Epithelial cell of proximal tubule (primary cell): ENCODE results near the gene PSMD13. TPM values are rescaled to one million over a fixed set of nuclear protein-coding genes. Genes with fewer than 3 reads are reported as not detected.
"Not testable (repeated sequence)": the region's sequence is repeated elsewhere in the genome, so short reads cannot be mapped to it uniquely, and the experiment has no call there.

Experiments used
- DNase-seq: peaks from one replicate; pipeline ENCODE4 v3.0.0-alpha.2; 2011; ENCODE audit warnings: low read depth
- H3K4me3 ChIP-seq: 2 replicates; pipeline ENCODE4 v1.5.1; 2011; ENCODE audit warnings: low read depth, mild to moderate bottlenecking, low read length
- total RNA-seq: library from RNA; depleted of rRNA; stranded (reverse); fragments of >200 nt; gene quantifications from 2 replicates; pipeline ENCODE4 v1.2.3, GENCODE V29; 2015
- TF ChIP-seq, protein P1 (sequence below): conservative IDR thresholded peaks from 2 replicates; pipeline ENCODE4 v1.5.1; 2012; ENCODE audit warnings: low read depth, mild to moderate bottlenecking, low read length

PSMD13 gene
- total RNA-seq, 1 donor from 2014 or later: 222 TPM

DNA sequence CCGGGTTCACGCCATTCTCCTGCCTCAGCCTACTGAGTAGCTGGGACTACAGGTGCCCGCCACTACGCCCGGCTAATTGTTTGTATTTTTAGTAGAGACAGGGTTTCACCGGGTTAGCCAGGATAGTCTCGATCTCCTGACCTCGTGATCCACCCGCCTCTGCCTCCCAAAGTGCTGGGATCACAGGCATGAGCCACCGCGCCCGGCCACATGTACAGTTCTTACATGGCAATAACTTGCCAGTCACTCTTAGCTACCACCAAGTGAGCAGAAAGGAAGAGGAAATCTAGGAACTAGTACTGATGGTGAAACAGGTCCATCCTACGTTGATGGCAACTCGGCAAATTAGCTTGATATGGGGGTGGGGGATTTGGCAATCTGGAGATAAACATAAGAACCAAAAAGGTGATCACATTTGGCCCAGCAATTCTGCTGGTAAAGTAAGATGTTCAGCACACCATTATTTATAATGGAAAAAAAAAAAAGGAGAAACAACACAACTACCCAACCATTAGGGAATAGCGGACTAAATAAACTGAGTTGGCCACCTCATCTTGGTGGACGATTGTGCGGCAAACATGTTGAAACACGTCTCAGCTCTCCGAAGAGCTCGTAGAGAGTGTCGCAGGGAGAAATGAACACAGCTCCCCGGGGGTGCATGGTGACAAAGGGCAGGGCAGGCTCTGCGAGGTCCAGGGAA is 46.8 kb downstream of the PSMD13 start:
- no peak overlapping the region for H3K4me3 ChIP-seq
- TF ChIP-seq, protein P1, sequence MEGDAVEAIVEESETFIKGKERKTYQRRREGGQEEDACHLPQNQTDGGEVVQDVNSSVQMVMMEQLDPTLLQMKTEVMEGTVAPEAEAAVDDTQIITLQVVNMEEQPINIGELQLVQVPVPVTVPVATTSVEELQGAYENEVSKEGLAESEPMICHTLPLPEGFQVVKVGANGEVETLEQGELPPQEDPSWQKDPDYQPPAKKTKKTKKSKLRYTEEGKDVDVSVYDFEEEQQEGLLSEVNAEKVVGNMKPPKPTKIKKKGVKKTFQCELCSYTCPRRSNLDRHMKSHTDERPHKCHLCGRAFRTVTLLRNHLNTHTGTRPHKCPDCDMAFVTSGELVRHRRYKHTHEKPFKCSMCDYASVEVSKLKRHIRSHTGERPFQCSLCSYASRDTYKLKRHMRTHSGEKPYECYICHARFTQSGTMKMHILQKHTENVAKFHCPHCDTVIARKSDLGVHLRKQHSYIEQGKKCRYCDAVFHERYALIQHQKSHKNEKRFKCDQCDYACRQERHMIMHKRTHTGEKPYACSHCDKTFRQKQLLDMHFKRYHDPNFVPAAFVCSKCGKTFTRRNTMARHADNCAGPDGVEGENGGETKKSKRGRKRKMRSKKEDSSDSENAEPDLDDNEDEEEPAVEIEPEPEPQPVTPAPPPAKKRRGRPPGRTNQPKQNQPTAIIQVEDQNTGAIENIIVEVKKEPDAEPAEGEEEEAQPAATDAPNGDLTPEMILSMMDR: no peak
- DNase-seq: no peak

DNA sequence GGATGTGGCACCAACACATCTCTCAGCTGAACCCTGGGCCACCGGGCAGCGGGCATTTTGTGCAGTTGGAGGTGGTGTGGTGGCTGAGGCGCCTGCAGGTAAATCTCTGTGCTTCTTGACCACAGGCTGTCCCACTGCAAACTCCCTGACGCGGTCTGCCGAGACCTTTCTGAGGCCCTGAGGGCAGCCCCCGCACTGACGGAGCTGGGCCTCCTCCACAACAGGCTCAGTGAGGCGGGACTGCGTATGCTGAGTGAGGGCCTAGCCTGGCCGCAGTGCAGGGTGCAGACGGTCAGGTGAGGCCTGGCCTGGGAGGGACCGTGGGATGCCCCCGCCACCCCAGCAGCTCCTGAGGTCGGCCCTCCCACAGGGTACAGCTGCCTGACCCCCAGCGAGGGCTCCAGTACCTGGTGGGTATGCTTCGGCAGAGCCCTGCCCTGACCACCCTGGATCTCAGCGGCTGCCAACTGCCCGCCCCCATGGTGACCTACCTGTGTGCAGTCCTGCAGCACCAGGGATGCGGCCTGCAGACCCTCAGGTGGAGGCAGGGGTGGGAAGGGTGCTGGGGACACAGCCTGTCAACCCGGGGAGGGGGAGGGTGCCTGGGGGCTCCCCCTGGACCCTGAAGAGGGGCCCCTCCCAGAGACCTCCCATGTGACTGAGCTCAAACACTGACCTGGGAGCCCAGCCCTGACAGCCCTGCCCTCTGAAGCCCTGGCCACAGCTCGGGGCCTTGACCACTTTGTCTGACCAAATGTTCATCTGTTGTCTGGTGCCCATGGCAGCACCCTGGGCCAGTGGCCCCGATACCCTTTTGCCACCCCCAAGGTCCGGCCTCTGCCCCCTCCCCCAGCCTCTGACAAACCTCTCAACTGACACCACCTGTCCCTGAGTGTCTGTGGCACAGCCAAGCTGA is 47.6 kb downstream of the PSMD13 start:
- no peak for DNase-seq
- TF ChIP-seq, protein P1: no peak
- H3K4me3 ChIP-seq: no peak overlapping the region

DNA sequence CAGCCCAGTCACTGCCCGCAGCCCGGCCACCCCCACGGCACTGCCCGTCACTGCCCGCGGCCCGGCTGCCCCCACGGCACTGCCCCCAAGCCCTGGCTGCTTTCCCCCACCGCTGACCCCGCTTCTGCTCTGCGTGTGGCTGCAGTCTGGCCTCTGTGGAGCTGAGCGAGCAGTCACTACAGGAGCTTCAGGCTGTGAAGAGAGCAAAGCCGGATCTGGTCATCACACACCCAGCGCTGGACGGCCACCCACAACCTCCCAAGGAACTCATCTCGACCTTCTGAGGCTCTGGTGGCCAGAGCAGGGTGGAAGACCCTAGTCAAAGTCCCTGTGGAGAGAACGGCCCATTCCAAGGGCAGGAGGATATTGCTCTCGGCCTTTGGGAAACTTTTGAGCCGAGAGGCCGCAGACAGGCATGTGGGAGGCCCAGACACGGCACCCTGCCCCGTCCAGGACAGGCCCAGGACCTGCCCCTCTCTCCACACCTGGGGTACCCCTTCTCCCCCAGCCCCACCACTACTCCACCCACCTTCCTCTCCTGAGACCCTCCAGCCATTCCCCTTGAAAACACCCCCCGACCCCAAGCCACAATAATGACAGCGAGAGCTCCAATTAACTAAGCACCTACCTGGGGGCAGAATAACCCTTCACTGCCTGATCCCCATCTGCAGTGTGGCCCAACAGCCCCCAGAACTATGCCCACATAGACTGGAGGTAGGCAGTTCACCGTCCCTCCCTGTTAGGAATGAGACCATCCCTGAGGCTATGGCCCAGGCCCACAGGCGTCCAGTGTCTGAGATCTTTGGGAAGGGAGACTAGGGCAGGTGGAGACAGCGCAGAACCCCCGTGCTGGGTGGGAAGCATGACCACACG is 48.5 kb downstream of the PSMD13 start:
- TF ChIP-seq, protein P1: no peak
- H3K4me3 ChIP-seq: no peak overlapping the region
- no peak for DNase-seq

DNA sequence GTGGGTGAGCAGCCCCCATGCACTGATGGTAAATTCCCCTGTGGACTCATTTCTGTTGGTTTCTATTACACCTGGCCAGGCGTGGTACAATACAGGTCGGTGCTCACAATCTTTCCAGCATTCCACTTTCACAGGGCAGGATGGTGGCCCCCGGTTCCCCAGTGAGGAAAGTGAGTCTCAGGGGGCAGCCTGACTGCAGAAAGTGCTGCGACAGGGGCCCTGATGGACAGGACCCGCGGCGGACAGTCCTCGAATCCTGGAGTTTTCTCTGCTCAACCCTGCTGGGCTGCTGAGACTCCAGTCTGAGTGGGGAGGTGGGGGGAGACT is 49.1 kb downstream of the PSMD13 start:
- no peak for DNase-seq
- H3K4me3 ChIP-seq: no peak overlapping the region
- TF ChIP-seq, protein P1: no peak

DNA sequence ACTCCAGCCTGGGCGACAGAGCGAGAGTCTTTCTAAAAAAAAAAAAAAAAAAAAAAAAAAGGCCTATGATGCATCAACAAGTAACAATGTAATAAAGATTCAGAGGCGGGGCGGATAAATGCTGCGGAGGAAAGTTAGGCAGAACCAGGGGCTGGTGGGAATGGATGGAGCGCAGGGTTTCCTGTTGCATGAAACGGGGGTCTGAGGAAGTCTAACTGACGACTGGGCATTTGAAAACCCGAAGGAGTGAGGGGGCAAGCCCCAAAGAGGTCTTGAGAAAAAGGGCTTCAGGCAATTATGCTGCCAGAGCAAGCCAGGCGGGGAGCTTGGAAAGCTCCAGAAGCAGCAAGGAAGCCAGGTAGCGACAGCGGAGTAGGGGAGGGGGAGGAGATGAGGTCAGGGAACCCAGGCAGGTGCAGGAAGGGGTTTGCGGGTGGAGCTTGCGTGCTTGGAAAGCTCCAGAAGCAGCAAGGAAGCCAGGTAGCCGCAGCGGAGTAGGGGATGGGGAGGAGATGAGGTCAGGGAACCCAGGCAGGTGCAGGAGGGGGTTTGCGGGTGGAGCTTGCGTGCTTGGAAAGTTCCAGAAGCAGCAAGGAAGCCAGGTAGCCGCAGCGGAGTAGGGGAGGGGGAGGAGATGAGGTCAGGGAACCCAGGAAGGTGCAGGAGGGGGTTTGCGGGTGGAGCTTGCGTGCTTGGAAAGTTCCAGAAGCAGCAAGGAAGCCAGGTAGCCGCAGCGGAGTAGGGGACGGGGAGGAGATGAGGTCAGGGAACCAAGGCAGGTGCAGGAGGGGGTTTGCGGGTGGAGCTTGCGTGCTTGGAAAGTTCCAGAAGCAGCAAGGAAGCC is 50.4 kb downstream of the PSMD13 start:
- not testable (repeated sequence) for DNase-seq
- peak overlapping the region; percentile 55 for H3K4me3 ChIP-seq

DNA sequence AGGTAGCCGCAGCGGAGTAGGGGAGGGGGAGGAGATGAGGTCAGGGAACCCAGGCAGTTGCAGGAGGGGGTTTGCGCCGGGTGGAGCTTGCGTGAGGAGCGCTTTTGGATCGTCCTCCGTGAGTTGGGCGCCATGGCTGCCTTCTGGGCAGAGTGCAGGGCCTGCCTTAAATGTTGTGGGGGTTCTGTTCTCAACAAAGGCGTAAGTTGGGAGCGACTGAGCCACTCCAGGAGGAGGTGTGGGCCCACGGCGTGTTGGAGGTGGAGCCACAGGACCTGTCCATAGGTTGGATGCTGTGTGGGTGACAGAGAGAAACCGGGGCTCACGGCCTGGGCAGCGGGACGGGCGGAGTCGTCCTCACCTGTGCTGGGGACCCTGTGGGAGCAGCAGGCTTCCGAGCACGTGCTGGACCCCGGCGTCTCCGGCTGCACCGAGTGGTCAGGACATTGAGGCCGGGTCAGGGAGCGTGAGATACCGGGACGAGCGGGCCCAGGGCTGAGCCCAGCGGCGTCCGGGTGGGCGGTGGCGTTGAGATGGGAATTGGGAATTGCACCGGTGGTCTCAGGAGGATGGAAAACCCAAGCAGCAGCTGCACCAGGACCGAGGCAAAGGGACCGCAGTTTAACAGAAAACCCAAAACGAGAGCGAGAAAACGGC is 51.2 kb downstream of the PSMD13 start:
- TF ChIP-seq, protein P1: no peak
- H3K4me3 ChIP-seq: peak overlapping the region; percentile 55
- DNase-seq: no peak
